Measurements from ENCODE around the gene FAM53C.

The FAM53C gene

GRCh38 chr5:138352722-138353559 is 14.9 kb downstream of the FAM53C start:
- peak overlapping the region; percentile 97 for H3K27ac ChIP-seq (ENCODE audit: low read depth, low read length)
- H4K20me1 ChIP-seq (ENCODE audit: low read depth, low read length): peaks cover 12% of the 10 kb centered on the region; the same call in 1 of the 2 replicates
- TF ChIP-seq CTCF (IDR thresholded peaks at IDR 0.05; ENCODE audit: insufficient read depth, low read length, poor library complexity, severe bottlenecking) (peak; percentile 46), EZH2phosphoT487 (conservative IDR thresholded peaks at IDR 0.05; ENCODE audit: low read length) (no peak)
- peak overlapping the region; percentile 98 for H3K9ac ChIP-seq (ENCODE audit: low read length)
- peak overlapping the region; percentile 82 for H2AFZ ChIP-seq (ENCODE audit: low read depth, low read length, severe bottlenecking)
- peaks cover 50% of the 10 kb centered on the region for H3K79me2 ChIP-seq (ENCODE audit: insufficient read depth, low read length)
- no peaks in the 10 kb centered on the region for H3K9me2 ChIP-seq (replicated peaks; ENCODE audit: insufficient read depth, low read length)
- H3K27me3 ChIP-seq (ENCODE audit: low read length): no peaks in the 10 kb centered on the region
- peak overlapping the region; percentile 100 for H3K4me3 ChIP-seq (ENCODE audit: insufficient read depth, low read length, poor library complexity, severe bottlenecking)
- H3K36me3 ChIP-seq (ENCODE audit: low read length): no peaks in the 10 kb centered on the region
- peak overlapping the region; percentile 83 for H3K4me2 ChIP-seq (ENCODE audit: low read depth, low read length, poor library complexity, severe bottlenecking)
- peaks cover 23% of the 10 kb centered on the region for H3F3A ChIP-seq (ENCODE audit: insufficient read depth)
- no peaks in the 10 kb centered on the region; the same call in 1 of the 2 replicates for H3K9me3 ChIP-seq (ENCODE audit: insufficient read depth, low read length)

- peaks cover 12% of the 10 kb centered on the region; the same call in 1 of the 2 replicates for H4K20me1 ChIP-seq (ENCODE audit: low read depth, low read length)
- H3K27me3 ChIP-seq (ENCODE audit: low read length): no peaks in the 10 kb centered on the region
- peak overlapping the region; percentile 100 for H3K4me3 ChIP-seq (ENCODE audit: insufficient read depth, low read length, poor library complexity, severe bottlenecking)
- H3K9ac ChIP-seq (ENCODE audit: low read length): peak overlapping the region; percentile 98
- peak overlapping the region; percentile 97 for H3K27ac ChIP-seq (ENCODE audit: low read depth, low read length)
- no peaks in the 10 kb centered on the region; the same call in 1 of the 2 replicates for H3K9me3 ChIP-seq (ENCODE audit: insufficient read depth, low read length)
- TF ChIP-seq CTCF (IDR thresholded peaks at IDR 0.05; ENCODE audit: insufficient read depth, low read length, poor library complexity, severe bottlenecking) (no peak), EZH2phosphoT487 (conservative IDR thresholded peaks at IDR 0.05; ENCODE audit: low read length) (no peak)
- H3K36me3 ChIP-seq (ENCODE audit: low read length): no peaks in the 10 kb centered on the region
- peak overlapping the region; percentile 82 for H2AFZ ChIP-seq (ENCODE audit: low read depth, low read length, severe bottlenecking)
- peaks cover 23% of the 10 kb centered on the region for H3F3A ChIP-seq (ENCODE audit: insufficient read depth)
- H3K9me2 ChIP-seq (replicated peaks; ENCODE audit: insufficient read depth, low read length): no peaks in the 10 kb centered on the region
- H3K4me2 ChIP-seq (ENCODE audit: low read depth, low read length, poor library complexity, severe bottlenecking): peak overlapping the region; percentile 83
- H3K79me2 ChIP-seq (ENCODE audit: insufficient read depth, low read length): peaks cover 56% of the 10 kb centered on the region
These were observed 15.6 kb downstream of the FAM53C start for GRCh38 chr5:138353560-138354080.

- peak overlapping the region; percentile 100 for H3K4me3 ChIP-seq (ENCODE audit: insufficient read depth, low read length, poor library complexity, severe bottlenecking)
- no peaks in the 10 kb centered on the region for H3K36me3 ChIP-seq (ENCODE audit: low read length)
- no peak for TF ChIP-seq CTCF (IDR thresholded peaks at IDR 0.05; ENCODE audit: insufficient read depth, low read length, poor library complexity, severe bottlenecking)
- no peaks in the 10 kb centered on the region; the same call in 1 of the 2 replicates for H3K9me3 ChIP-seq (ENCODE audit: insufficient read depth, low read length)
- H2AFZ ChIP-seq (ENCODE audit: low read depth, low read length, severe bottlenecking): no peak overlapping the region
- H3K27ac ChIP-seq (ENCODE audit: low read depth, low read length): peak overlapping the region; percentile 97; the same call in 1 of the 2 replicates
- H3K9ac ChIP-seq (ENCODE audit: low read length): peak overlapping the region; percentile 98
- H3K4me2 ChIP-seq (ENCODE audit: low read depth, low read length, poor library complexity, severe bottlenecking): peak overlapping the region; percentile 83
- no peaks in the 10 kb centered on the region for H3K27me3 ChIP-seq (ENCODE audit: low read length)
- H3F3A ChIP-seq (ENCODE audit: insufficient read depth): peaks cover 23% of the 10 kb centered on the region
- peaks cover 62% of the 10 kb centered on the region for H3K79me2 ChIP-seq (ENCODE audit: insufficient read depth, low read length)
- H3K9me2 ChIP-seq (replicated peaks; ENCODE audit: insufficient read depth, low read length): no peaks in the 10 kb centered on the region
- peaks cover 12% of the 10 kb centered on the region; the same call in 1 of the 2 replicates for H4K20me1 ChIP-seq (ENCODE audit: low read depth, low read length)
These were observed 16.3 kb downstream of the FAM53C start for GRCh38 chr5:138354387-138354786.

Measured in SU-DHL-6 (cell line).